Parathyroid adenoma (tissue), 2 donors: ENCODE measurements around the gene RMRP.
A peak's percentile ranks its signal among the peaks of the same experiment; 100 is the strongest.

Experiments
- H2AFZ ChIP-seq: fragments of 300-600 bp; sonication (generic); one replicate; pipeline ENCODE4 v1.7.0; 2017; ENCODE audit warnings: antibody characterized with exemption, mild to moderate bottlenecking
- H3K27ac ChIP-seq: fragments of 300-600 bp; sonication (generic); one replicate; pipeline ENCODE4 v1.7.0; 2017
- H3K27me3 ChIP-seq: fragments of 300-600 bp; sonication (generic); one replicate; pipeline ENCODE4 v1.7.0; 2017; ENCODE audit warnings: low read length; ENCODE audit not compliant: control insufficient read depth, insufficient read depth
- H3K36me3 ChIP-seq: fragments of 300-600 bp; sonication (generic); one replicate; pipeline ENCODE4 v1.7.0; 2017; ENCODE audit warnings: low read length; ENCODE audit not compliant: control insufficient read depth, insufficient read depth
- H3K4me1 ChIP-seq: fragments of 300-600 bp; sonication (generic); one replicate; pipeline ENCODE4 v1.7.0; 2017; ENCODE audit warnings: control low read depth
- H3K4me2 ChIP-seq: fragments of 300-600 bp; sonication (generic); one replicate; pipeline ENCODE4 v1.7.0; 2017; ENCODE audit warnings: low read length
- H3K4me3 ChIP-seq: fragments of 300-600 bp; sonication (generic); one replicate; pipeline ENCODE4 v1.7.0; 2017; ENCODE audit warnings: low read depth, low read length
- H3K79me2 ChIP-seq: fragments of 300-600 bp; sonication (generic); one replicate; pipeline ENCODE4 v1.7.0; 2017; ENCODE audit warnings: control low read depth
- H3K9ac ChIP-seq: fragments of 300-600 bp; sonication (generic); one replicate; pipeline ENCODE4 v1.7.0; 2017; ENCODE audit warnings: mild to moderate bottlenecking
- H3K9me3 ChIP-seq: fragments of 300-600 bp; sonication (generic); one replicate; pipeline ENCODE4 v1.7.0; 2017; ENCODE audit warnings: low read length; ENCODE audit not compliant: control insufficient read depth
- TF ChIP-seq, protein P1 (sequence below): fragments of 300-600 bp; sonication (generic); IDR thresholded peaks from one replicate; pipeline ENCODE4 v1.7.0; 2017; ENCODE audit warnings: antibody characterized with exemption, mild to moderate bottlenecking
- donor health status: primary hyperparathyroidism.

Gene RMRP

DNA sequence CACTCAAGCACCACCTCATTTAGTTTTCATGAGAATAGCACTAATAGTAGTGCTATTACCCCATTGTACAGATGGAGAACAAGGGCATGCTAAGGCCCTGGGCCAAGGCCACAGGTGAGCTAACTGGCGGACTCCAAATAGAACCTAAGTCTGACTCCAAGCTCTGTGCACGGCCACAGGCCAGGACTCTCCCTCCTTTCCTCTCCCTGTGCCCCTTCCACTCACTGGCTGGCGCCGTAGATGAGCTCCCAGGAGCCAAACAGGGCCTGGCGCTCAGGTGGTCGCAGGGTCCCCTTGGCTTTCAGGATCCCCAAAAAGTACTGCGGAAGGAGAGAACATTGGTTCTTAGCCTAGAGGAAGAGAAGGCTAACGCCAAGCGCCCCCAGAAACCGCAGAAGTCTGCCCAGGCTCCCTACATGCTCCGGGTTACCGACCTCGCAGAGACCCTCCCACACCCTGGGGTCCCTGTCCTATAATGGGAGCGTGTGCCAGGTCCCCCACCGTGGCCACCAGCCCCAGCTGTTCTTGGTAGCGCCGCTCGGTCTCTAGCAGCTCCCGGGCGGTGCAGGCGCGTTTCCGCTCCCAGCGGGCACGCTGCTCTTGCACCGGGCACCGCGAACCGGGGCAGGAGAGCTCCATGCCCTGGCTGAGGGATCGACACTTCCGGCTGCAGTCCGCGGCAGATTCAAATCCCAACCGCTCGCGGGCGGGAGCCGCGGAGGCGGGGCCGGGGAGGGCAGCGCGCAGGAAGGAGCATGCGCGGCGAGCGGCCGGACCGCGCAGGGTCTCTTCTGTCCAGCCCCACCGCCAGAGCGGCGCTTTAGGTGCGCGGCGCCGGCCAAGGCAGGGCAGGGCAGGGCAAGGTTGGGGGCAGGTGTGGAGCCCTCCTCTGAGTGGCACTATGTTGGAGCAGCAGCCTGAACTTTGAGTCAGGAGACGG is 7.0 kb upstream of the RMRP start, which contains the start of gene ARHGEF39:
Gene ARHGEF39, minus strand, starts transcription at position 665 of the 940 bp plus-strand sequence. Its CDS starts 26 bp downstream, at position 639.
- Histone ChIP-seq H2AFZ (peak within 1 kb of the TSS; percentile 83), H3K27ac (no peak within 1 kb of the TSS), H3K4me1 (no peaks in the 10 kb centered on the region), H3K36me3 (no peaks in the 10 kb centered on the region), H3K27me3 (no peaks in the 10 kb centered on the region), H3K79me2 (no peaks in the 10 kb centered on the region), H3K9ac (no peak within 1 kb of the TSS), H3K4me3 (peak within 1 kb of the TSS; percentile 56), H3K4me2 (peak within 1 kb of the TSS; percentile 94), H3K9me3 (no peaks in the 10 kb centered on the region)
- TF ChIP-seq, protein P1, sequence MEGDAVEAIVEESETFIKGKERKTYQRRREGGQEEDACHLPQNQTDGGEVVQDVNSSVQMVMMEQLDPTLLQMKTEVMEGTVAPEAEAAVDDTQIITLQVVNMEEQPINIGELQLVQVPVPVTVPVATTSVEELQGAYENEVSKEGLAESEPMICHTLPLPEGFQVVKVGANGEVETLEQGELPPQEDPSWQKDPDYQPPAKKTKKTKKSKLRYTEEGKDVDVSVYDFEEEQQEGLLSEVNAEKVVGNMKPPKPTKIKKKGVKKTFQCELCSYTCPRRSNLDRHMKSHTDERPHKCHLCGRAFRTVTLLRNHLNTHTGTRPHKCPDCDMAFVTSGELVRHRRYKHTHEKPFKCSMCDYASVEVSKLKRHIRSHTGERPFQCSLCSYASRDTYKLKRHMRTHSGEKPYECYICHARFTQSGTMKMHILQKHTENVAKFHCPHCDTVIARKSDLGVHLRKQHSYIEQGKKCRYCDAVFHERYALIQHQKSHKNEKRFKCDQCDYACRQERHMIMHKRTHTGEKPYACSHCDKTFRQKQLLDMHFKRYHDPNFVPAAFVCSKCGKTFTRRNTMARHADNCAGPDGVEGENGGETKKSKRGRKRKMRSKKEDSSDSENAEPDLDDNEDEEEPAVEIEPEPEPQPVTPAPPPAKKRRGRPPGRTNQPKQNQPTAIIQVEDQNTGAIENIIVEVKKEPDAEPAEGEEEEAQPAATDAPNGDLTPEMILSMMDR: peak; percentile 7

DNA sequence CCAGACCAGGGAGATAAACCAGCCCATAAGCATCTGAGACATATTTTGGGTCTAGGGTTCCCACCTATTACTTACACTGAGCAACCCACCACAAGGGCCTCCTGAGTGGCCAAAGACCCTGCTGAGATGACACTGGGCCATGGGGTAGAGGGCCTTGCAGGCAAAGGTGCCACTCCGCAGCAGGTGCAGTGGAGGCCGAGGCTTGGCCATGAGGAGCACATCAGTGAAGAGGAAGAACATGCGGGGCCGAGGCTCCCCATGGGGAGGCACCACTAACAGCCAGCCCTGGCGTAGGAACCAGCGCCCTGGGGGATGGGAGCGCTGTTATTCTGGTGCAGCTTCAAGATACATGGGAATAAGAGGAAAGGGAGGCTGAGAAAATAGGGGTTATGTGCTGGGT is 4.6 kb upstream of the RMRP start:
- Histone ChIP-seq H3K36me3 (no peaks in the 10 kb centered on the region), H3K4me2 (no peak overlapping the region), H3K9ac (no peak overlapping the region), H3K4me1 (no peaks in the 10 kb centered on the region), H3K27me3 (no peaks in the 10 kb centered on the region), H3K79me2 (no peaks in the 10 kb centered on the region), H3K27ac (no peak overlapping the region), H3K9me3 (no peaks in the 10 kb centered on the region), H3K4me3 (no peak overlapping the region), H2AFZ (no peak overlapping the region)
- TF ChIP-seq, protein P1: no peak

DNA sequence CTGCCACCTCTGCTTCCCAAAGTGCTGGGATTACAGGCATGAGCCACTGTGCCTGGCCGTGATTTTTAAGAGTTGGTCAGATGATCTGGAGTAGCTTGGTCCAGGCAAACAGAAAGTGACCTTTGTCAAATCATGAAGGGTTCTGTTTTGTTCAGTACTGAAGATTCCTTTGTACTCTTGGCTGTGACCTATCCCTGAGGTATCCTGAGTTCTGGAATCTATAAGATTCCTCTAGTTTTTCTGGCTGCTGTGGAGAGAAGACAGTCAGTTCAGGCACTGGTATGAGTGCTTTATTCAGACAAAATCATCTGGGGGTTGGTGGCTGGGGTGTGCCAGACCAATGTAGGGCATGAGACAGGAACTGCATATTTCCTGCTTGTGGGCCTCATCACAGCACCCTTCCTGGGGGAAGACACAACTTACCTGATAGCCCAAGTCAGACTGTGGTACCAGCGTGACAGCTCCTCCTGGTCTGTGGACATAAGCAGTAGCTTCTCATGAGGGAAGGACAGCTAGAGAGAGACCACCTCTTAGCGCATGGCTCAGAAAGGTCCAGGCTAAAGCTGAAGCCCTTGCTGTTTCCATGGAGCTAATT is 4.0 kb upstream of the RMRP start:
- Histone ChIP-seq H3K4me3 (no peak overlapping the region), H3K4me1 (no peaks in the 10 kb centered on the region), H3K27me3 (no peaks in the 10 kb centered on the region), H3K9me3 (no peaks in the 10 kb centered on the region), H3K79me2 (no peaks in the 10 kb centered on the region), H3K36me3 (no peaks in the 10 kb centered on the region), H2AFZ (no peak overlapping the region), H3K27ac (no peak overlapping the region), H3K9ac (no peak overlapping the region), H3K4me2 (no peak overlapping the region)
- TF ChIP-seq, protein P1: no peak

DNA sequence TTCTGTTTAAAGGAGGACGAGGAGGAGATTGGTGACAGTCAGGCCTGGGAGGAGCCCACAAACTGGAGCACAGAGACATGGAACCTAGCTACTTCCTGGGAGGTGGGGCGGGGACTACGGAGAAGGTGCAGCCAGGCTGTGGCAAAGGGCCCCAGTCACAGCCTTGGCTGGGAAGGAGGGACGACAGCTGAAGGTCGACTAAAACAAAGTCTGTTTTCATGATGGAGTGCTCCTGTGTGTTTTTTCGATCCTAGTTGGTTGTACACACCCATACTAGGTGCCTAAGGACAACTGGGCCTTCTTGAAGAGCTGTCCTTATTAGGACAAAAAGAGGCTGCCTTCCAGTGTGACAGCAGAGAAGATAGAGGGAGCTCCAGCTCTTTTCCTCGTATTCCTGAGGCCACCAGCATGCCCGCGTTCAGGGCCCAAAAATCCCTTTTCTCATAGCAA is 3.2 kb upstream of the RMRP start:
- no peaks in the 10 kb centered on the region for H3K27me3 ChIP-seq
- H3K4me1 ChIP-seq: no peaks in the 10 kb centered on the region
- H3K4me3 ChIP-seq: no peak overlapping the region
- H3K36me3 ChIP-seq: no peaks in the 10 kb centered on the region
- TF ChIP-seq, protein P1: peak; percentile 39
- H2AFZ ChIP-seq: no peak overlapping the region
- no peaks in the 10 kb centered on the region for H3K79me2 ChIP-seq
- H3K9me3 ChIP-seq: no peaks in the 10 kb centered on the region
- H3K27ac ChIP-seq: peak overlapping the region; percentile 56
- no peak overlapping the region for H3K4me2 ChIP-seq
- H3K9ac ChIP-seq: no peak overlapping the region
